AG09309 (cell line): ENCODE data around the gene GCGR.

Experiments
- DNase-seq: peaks from one replicate; pipeline ENCODE4 v3.0.0-alpha.2; 2010; ENCODE audit warnings: low read depth
- H3K4me3 ChIP-seq: 2 replicates; pipeline ENCODE4 v1.5.1; 2011; ENCODE audit warnings: mild to moderate bottlenecking, low read depth, low read length, moderate library complexity; ENCODE audit not compliant: control insufficient read depth
- TF ChIP-seq, protein P1 (sequence below): IDR thresholded peaks from 2 replicates; pipeline ENCODE4 v1.5.1; 2011; ENCODE audit warnings: mild to moderate bottlenecking, low read depth, low read length, inconsistent platforms; ENCODE audit not compliant: insufficient read depth, control insufficient read depth; ENCODE audit errors: missing control alignments

GCGR gene

DNA sequence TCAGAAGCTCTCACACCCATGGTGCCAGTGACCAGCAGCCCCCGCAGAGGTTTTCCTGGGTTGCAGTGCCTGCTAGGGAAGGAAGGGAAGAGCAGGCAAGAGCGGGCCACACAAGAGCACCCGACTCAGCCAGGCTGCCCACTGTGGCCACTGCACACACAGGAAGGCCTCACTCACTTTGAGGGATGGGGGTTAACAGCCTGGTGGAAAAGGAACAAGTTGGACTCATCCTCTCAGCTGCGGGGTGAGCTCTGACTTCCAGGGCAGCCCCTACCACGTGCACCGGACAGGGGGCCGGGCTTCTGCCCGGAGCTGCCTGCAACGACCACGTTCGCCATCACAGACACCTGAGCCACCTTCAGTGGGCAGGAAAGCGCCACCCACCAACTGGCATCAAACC, 48.3 kb downstream of the GCGR start:
- TF ChIP-seq, protein P1, sequence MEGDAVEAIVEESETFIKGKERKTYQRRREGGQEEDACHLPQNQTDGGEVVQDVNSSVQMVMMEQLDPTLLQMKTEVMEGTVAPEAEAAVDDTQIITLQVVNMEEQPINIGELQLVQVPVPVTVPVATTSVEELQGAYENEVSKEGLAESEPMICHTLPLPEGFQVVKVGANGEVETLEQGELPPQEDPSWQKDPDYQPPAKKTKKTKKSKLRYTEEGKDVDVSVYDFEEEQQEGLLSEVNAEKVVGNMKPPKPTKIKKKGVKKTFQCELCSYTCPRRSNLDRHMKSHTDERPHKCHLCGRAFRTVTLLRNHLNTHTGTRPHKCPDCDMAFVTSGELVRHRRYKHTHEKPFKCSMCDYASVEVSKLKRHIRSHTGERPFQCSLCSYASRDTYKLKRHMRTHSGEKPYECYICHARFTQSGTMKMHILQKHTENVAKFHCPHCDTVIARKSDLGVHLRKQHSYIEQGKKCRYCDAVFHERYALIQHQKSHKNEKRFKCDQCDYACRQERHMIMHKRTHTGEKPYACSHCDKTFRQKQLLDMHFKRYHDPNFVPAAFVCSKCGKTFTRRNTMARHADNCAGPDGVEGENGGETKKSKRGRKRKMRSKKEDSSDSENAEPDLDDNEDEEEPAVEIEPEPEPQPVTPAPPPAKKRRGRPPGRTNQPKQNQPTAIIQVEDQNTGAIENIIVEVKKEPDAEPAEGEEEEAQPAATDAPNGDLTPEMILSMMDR = no peak
- no peak overlapping the region for H3K4me3 ChIP-seq

DNA sequence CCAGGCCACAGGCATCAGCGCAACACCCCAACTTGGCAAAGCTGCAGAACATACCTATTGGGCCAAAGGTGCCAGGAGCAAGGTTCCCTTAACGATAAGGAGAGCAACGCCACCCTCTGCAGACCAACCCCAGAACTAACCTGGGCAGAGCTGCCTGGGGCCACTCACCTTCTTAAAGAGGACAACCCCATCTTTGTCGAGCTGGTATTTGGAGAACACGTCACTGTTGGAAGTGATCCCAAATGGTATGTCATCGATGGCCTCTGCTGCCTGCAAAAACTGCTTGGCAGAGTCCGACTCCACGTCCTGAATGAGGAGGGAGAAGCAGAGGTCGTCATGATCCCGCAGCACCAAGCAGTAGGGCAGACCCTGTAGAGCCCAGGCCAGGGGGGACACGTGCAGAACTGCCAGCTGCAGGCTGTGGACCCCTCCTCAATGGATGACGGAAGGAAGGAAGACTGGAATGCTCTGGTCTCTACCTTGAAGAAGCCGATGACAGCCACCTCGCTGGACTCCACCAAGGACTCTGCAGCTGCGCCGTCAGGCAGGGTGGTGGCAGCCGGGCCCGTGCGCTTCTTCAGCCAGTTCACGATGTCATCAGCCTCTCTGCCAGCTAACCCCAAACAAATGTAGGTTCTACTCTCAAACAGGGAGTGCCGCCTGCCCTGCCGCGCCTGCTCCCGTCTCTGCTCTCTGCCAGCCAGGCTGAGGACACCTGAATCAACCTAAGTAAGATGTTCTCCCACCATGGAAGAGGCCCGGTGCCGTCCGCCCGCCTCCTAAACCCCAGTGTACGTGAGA, 51.2 kb downstream of the GCGR start:
- TF ChIP-seq, protein P1 = no peak
- H3K4me3 ChIP-seq = no peak overlapping the region
- no peak for DNase-seq

More for the DNA sequence above, 48.3 kb downstream of the GCGR start:
- DNase-seq = no peak

DNA sequence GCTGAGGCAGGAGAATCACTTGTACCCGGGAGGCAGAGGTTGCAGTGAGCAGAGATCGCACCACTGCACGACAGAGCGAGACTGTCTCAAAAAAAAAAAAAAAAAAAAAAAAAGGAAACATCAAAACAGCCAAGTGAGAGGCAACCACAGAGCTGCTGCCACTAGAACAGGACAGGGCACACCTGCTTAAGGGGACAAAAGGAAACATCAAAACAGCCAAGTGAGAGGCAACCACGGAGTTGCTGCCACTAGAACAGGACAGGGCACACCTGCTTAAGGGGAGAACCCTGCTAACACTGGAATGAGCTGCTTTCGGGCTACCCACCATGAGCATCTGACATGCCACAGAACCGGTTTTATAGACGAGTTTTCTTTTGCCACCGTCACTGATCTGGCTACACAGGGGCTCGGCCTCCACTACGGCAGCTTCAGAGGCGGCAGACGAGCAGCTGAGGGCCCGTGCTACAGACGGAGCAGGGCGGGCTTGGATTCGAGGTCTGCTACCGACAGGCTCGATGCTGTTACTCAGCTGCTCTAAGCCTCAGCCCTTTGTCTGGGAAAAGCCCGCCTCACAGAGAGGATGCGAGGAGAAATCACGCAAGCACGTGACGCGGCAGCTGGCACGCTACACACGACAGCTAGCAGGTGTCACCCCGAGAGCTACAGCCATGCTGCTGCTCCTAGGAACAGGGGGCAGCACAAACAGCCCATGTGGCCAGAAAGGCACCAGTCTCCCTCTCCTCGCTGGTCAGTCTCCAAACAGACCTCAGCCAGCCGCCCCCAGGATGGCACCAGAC, 54.4 kb downstream of the GCGR start:
- peak overlapping the region; percentile 85 for H3K4me3 ChIP-seq
- no peak for DNase-seq
- TF ChIP-seq, protein P1 = no peak

DNA sequence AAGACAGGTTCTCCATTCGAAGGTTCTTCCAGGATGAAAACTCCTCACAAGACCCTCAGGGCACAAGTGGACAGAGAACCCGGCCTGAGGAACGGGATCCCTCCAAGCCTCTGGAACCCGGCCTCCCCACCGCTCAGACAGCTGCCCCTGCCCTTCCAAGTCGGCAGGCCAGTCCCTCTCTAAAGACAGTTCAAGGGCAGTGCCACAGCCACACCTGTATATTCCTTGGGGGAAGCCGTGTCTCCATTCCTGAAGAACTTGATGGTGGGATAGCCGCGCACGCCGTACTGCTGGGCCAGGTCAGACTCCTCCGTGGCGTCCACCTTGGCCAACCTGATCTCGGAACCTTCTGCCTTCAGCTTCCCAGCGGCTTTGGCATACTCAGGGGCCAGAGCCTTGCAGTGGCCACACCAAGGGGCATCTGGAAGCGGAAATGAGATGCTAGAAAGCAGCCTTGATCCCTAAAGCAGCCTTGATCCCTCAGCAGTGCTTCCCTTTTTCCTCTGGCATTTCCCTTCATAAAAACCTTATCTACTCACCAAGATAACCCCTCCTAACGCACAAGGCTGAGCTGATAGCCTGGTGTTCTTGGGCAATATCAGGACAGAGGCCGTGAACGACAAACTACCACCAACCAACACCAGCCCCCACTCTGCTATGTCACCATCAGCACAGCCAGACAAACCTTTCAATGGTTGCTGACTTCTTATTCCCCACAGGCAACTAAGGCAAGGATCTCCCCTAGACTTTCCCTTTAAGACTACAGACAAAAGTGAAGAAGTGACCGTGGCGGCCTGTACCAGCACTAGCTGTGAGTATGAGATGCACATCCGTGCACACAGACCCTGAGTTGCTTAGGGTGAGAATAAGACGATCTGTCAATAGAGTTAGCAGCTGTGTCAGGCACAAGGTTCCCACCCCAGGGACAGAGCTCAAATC, 55.3 kb downstream of the GCGR start:
- TF ChIP-seq, protein P1 = no peak
- H3K4me3 ChIP-seq = peak overlapping the region; percentile 85
- DNase-seq = no peak

DNA sequence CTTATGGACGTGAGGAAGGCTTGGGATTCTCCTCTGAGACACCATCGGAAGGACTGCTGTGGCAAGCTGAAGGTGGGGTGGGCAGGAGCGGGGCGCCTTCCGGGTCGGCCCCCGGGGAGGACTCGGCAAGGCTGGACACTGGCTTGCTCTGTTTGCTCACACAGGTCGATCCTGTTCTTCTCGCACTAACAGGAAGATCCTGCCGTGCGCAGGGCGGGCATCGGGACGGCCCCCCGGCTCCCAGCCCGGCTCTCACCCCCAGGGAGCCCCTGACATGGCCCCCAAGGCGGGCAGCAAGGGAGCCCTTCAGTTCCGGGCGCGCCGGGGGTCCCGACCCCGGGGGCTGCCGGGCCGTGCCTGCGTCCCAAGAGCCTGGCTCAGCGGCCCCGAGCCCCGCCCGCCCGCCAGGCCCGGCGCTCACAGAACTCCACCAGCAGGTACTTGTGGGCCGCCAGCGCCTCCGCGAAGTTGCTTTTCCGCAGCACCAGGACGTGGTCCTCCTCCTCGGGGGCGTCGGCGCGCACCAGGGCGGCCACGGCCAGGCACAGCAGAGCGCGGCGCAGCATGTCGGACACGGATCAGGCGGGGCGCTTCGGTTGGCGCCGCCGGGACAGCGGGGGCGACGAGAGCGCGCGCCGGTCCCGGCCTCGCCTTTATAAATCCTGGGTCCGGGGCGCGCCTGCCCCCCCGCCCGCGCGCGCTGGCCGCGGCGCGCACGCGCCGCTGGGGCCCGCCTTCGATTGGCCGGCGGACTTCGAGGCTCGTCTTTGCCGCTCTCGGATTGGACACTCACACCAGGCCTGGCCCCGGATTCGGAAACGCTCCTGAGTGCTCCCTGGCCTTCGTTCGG, 56.2 kb downstream of the GCGR start, which contains the start of gene P4HB:
P4HB (minus strand) TSS at position 630 of the 850 bp plus-strand sequence; CDS start at position 566, 64 bp downstream.
- no peak for DNase-seq
- TF ChIP-seq, protein P1 = no peak
- peak within 1 kb of the TSS; percentile 86 for H3K4me3 ChIP-seq
